Medulla oblongata (tissue), 1 donor: Measurements from ENCODE around the gene CCDC66.

Experiments used
- DNase-seq: peaks from one replicate; pipeline ENCODE4 v3.0.0-alpha.2; 2015; ENCODE audit errors: extremely low spot score

Gene CCDC66

GRCh38 chr3:56621681-56622080, 64.7 kb downstream of the CCDC66 start:
- no peak for DNase-seq

GRCh38 chr3:56622381-56622780, 65.4 kb downstream of the CCDC66 start:
- DNase-seq = no peak

GRCh38 chr3:56624725-56625124, 67.8 kb downstream of the CCDC66 start:
- no peak for DNase-seq

GRCh38 chr3:56629047-56629446, 72.1 kb downstream of the CCDC66 start:
- no peak for DNase-seq

GRCh38 chr3:56629451-56629850, 72.5 kb downstream of the CCDC66 start:
- no peak for DNase-seq

GRCh38 chr3:56630966-56631365, 74.0 kb downstream of the CCDC66 start:
- DNase-seq = no peak

GRCh38 chr3:56633181-56633580, 76.2 kb downstream of the CCDC66 start:
- no peak for DNase-seq

GRCh38 chr3:56633602-56634535, 76.9 kb downstream of the CCDC66 start:
- DNase-seq = peak; percentile 9

- DNase-seq = no peak
Observed at GRCh38 chr3:56645407-56645806, 88.4 kb downstream of the CCDC66 start.

- no peak for DNase-seq
Observed at GRCh38 chr3:56654460-56654859, 97.5 kb downstream of the CCDC66 start.

GRCh38 chr3:56655709-56656108, 98.7 kb downstream of the CCDC66 start:
- no peak for DNase-seq

- DNase-seq = no peak
Observed at GRCh38 chr3:56664823-56665222, 107.8 kb downstream of the CCDC66 start.

GRCh38 chr3:56667973-56668579, 111.1 kb downstream of the CCDC66 start:
- no peak for DNase-seq
